ENCODE data around the gene IGSF23.

The IGSF23 gene, protein sequence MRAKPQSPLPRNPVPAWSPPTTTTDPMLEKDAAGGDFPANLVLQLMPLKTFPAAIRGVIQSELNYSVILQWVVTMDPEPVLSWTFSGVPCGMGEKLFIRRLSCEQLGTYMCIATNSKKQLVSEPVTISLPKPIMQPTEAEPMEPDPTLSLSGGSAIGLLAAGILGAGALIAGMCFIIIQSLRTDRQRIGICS

GRCh38 chr19:44613295-44614178 lies at the start of gene IGSF23:
Gene IGSF23 (plus strand): TSS chr19:44613563. CDS start chr19:44613646, 83 bp downstream.
- Mint-ChIP-seq H3K36me3 (ENCODE audit: low read depth) (no peaks in the 10 kb centered on the region), H3K4me1 (ENCODE audit: low read depth) (no peaks in the 10 kb centered on the region), H3K4me3 (no peak within 1 kb of the TSS), H3K27me3 (ENCODE audit: low read depth) (no peaks in the 10 kb centered on the region), H3K27ac (no peak within 1 kb of the TSS), H3K9me3 (no peaks in the 10 kb centered on the region)
- DNase-seq (ENCODE audit: low spot score), result no peak

- Mint-ChIP-seq H3K4me1 (ENCODE audit: low read depth) (no peaks in the 10 kb centered on the region), H3K4me3 (no peak overlapping the region), H3K36me3 (ENCODE audit: low read depth) (no peaks in the 10 kb centered on the region), H3K27me3 (ENCODE audit: low read depth) (no peaks in the 10 kb centered on the region), H3K9me3 (peaks cover 8% of the 10 kb centered on the region), H3K27ac (no peak overlapping the region)
- DNase-seq (ENCODE audit: low spot score), result no peak
Measured at GRCh38 chr19:44566984-44567383, 46.4 kb upstream of the IGSF23 start.

DNA sequence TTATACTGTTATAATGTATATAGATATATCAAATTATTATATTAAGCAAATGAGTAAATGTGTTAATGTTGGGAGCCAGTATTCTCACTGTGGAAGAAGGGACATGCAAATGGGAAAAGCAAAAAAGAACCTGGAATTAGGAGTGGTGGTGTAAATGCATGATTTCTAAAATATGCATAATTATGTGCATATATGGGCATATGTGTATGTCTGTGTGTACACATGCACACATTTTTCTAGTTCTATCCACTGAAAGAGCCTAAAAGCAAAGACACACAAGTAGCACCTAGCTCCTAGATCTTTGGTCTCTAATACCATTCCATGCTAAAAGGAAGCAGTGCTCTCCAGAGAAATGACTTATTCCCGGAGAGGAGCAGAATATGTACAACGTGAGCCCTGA lies 45.6 kb upstream of the IGSF23 start:
- no peak overlapping the region for H3K27ac Mint-ChIP-seq
- H3K4me1 Mint-ChIP-seq (ENCODE audit: low read depth), result no peaks in the 10 kb centered on the region
- no peaks in the 10 kb centered on the region for H3K27me3 Mint-ChIP-seq (ENCODE audit: low read depth)
- H3K9me3 Mint-ChIP-seq, result peaks cover 4% of the 10 kb centered on the region
- no peaks in the 10 kb centered on the region for H3K36me3 Mint-ChIP-seq (ENCODE audit: low read depth)
- no peak for DNase-seq (ENCODE audit: low spot score)
- H3K4me3 Mint-ChIP-seq, result no peak overlapping the region

DNA sequence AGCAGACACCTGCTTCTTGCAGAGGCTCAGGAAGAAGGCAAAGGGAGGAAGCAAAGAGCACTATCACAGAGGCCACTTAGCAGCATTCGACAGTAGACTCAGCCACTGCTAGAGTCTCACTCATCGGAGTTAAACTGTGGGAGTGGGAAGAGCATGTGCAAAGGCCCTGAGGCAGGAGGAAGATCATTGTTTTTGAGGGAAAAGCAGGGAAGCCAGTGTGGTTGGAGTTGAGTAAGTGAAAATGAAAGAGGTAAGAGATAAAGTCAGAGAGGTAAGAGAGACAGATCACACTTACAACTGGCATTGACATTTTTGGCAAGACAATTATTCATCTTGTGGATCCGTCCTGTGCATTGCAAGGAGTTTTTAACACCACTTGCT lies 42.8 kb upstream of the IGSF23 start:
- Mint-ChIP-seq H3K4me3 (no peak overlapping the region), H3K36me3 (ENCODE audit: low read depth) (no peaks in the 10 kb centered on the region), H3K27me3 (ENCODE audit: low read depth) (no peaks in the 10 kb centered on the region), H3K9me3 (peaks cover 2% of the 10 kb centered on the region), H3K27ac (no peak overlapping the region), H3K4me1 (ENCODE audit: low read depth) (no peaks in the 10 kb centered on the region)
- no peak for DNase-seq (ENCODE audit: low spot score)

DNA sequence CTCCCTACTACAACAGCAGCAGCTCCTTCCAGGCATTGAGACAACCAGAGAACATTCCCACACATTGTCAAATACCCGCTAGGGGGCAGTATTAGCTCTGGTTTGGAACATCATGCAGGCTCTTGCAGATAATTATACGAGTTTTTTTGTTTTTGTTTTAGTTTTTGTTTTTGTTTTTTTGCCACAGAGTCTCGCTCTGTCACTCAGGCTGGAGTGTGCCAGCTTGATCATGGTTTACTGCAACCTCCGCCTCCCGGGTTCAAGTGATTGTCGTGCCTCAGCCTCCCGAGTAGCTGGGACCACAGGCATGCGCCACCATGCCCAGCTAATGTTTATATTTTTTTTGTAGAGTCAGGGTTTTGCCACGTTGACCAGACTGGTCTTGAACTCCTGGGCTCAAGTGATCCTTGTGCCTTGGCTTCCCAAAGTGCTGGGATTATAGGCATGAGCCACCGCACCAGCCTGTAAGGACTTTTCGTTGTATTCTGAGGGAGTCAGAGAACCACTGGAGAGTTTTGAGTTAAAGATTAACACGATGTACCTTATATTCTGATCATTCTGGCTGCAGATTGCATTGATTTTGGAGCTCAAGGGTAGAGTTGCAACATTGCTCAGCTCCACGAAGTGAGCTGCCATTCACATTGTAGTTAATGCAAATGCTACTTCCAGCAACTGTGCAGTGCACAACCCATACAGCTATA lies 42.2 kb upstream of the IGSF23 start:
- no peaks in the 10 kb centered on the region for H3K27me3 Mint-ChIP-seq (ENCODE audit: low read depth)
- no peaks in the 10 kb centered on the region for H3K36me3 Mint-ChIP-seq (ENCODE audit: low read depth)
- no peak overlapping the region for H3K27ac Mint-ChIP-seq
- H3K4me3 Mint-ChIP-seq, result no peak overlapping the region
- DNase-seq (ENCODE audit: low spot score), result peak; percentile 27
- H3K9me3 Mint-ChIP-seq, result no peaks in the 10 kb centered on the region
- H3K4me1 Mint-ChIP-seq (ENCODE audit: low read depth), result no peaks in the 10 kb centered on the region

DNA sequence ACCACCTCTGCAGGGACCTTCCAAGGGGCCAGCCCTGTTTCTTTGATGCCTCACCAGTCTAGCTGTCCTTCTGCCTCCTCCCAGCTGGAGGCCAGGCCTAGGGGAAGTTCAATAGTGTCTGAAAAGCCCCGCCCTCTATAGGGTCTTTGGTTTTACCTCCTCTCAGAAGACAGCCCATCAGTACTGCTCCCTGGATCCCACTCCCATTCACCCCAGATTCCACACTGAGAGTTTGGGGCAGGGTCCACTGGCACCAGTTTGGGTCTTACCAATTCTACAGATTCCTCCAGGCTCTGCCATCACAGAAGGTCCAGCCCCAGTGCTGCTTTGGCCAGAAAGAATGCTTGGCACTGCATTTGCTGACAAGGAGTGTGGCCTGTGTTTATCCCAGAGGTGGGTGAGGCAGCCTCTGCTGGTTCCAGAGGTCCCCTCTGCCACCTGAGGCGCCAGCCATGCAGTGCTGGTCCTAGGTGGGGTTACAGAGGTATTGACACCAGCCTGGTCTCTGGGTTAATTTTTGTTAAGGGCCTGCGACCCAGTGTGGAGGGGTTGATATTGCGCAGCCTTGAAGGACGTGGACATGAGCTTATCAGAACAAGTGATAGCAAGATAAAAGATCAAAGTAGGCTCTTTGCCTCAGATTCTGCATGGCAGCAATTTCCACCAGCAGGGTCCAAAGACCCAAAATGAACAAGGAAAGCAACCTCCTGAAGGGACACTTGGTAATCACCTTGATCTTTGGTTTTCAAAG lies 41.4 kb upstream of the IGSF23 start:
- no peaks in the 10 kb centered on the region for H3K27me3 Mint-ChIP-seq (ENCODE audit: low read depth)
- no peaks in the 10 kb centered on the region for H3K9me3 Mint-ChIP-seq
- no peak overlapping the region for H3K4me3 Mint-ChIP-seq
- no peaks in the 10 kb centered on the region for H3K4me1 Mint-ChIP-seq (ENCODE audit: low read depth)
- no peaks in the 10 kb centered on the region for H3K36me3 Mint-ChIP-seq (ENCODE audit: low read depth)
- no peak for DNase-seq (ENCODE audit: low spot score)
- no peak overlapping the region for H3K27ac Mint-ChIP-seq

GRCh38 chr19:44572581-44572900 lies 40.8 kb upstream of the IGSF23 start:
- Mint-ChIP-seq H3K4me1 (ENCODE audit: low read depth) (no peaks in the 10 kb centered on the region), H3K27ac (no peak overlapping the region), H3K9me3 (no peaks in the 10 kb centered on the region), H3K27me3 (ENCODE audit: low read depth) (no peaks in the 10 kb centered on the region), H3K4me3 (no peak overlapping the region), H3K36me3 (ENCODE audit: low read depth) (no peaks in the 10 kb centered on the region)
- DNase-seq (ENCODE audit: low spot score), result no peak

- Mint-ChIP-seq H3K4me1 (ENCODE audit: low read depth) (no peaks in the 10 kb centered on the region), H3K9me3 (no peaks in the 10 kb centered on the region), H3K27me3 (ENCODE audit: low read depth) (no peaks in the 10 kb centered on the region), H3K4me3 (no peak overlapping the region), H3K36me3 (ENCODE audit: low read depth) (no peaks in the 10 kb centered on the region), H3K27ac (no peak overlapping the region)
- DNase-seq (ENCODE audit: low spot score), result no peak
Measured at GRCh38 chr19:44573183-44573582, 40.2 kb upstream of the IGSF23 start.

DNA sequence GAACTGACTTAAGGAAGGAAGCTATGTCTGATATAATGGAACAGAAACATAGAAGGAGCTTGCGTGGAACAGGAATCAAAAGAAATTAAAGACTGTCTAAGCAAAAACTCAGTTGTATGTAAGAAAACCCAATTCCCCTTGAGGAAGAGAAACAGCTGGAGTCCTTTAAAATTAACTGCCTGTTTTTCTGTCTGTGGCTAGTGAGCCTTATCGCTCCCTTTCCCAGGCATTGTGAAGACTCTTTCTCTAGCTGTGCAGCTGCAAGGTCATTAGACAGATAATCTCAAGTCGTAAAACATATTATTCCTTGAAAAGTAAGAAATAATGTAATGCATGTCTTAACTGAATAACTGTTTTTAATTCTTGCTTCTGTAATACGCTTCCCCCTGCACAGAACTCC lies 39.7 kb upstream of the IGSF23 start:
- Mint-ChIP-seq H3K27ac (no peak overlapping the region), H3K27me3 (ENCODE audit: low read depth) (no peaks in the 10 kb centered on the region), H3K36me3 (ENCODE audit: low read depth) (no peaks in the 10 kb centered on the region), H3K4me3 (no peak overlapping the region), H3K4me1 (ENCODE audit: low read depth) (no peaks in the 10 kb centered on the region), H3K9me3 (no peaks in the 10 kb centered on the region)
- no peak for DNase-seq (ENCODE audit: low spot score)

DNA sequence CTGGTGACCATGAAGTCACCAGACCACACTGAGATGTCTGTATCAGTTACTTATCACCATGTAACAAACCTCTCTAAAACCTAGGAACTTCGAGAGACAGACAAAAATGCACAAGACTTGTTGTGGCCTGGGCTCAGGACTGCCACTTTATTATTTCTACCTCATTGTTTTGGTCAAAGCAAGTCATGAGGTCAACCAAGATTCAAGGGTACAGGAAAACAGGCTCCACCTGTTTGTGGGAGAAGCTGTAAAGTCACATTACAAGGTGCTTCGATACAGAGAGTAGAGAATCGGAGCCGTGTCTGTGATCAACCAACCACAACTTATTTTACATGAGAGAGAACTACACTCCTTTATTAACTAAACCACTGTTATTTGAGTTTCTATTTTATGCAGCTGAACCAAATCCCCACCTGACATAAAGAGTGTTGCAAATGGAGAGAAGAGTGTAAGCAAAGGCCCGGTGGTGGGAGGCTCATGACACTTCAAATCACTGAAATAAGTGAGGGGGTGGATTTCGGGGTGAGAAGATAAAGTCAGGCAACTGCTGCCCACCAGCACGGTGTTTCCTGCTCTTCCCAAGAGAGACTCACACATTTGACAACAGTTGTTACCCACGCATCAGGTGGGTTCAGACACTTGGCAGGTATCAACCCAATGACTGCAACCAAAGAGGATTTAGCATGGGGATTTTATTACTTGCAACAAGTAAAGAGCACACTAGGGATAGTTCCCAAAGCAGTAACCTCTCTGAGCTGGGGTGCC lies 39.0 kb upstream of the IGSF23 start:
- Mint-ChIP-seq H3K27me3 (ENCODE audit: low read depth) (no peaks in the 10 kb centered on the region), H3K9me3 (no peaks in the 10 kb centered on the region), H3K27ac (no peak overlapping the region), H3K4me1 (ENCODE audit: low read depth) (no peaks in the 10 kb centered on the region), H3K4me3 (no peak overlapping the region), H3K36me3 (ENCODE audit: low read depth) (no peaks in the 10 kb centered on the region)
- DNase-seq (ENCODE audit: low spot score), result no peak

DNA sequence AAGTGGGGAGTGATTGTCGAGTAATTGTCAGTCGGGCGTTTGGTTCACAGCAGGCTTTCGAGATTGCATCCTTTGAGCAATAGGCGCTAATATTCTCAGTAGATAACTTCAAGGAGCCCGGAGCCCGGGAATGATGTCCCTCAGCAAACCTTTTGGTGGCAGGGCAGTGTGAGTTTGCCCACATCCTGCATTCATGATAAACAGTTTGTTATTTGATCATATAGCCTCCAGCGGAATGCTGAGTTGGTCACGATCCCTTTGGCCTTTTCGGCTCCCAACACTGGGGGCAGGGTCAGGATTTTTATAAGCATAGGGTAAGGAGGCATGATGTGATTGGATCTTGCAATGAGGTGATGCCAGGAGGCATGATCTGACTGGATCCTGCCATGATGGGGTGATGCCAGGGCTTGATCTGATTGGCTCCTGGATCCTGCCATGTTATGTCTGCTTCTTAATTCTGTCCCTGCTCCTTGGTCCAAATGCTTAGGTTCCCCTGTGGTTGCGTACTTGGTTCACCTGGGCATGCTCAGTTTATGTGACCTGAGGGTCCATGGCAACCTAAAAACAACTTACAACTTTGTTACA lies 38.2 kb upstream of the IGSF23 start:
- Mint-ChIP-seq H3K36me3 (ENCODE audit: low read depth) (no peaks in the 10 kb centered on the region), H3K27ac (no peak overlapping the region), H3K9me3 (no peaks in the 10 kb centered on the region), H3K4me1 (ENCODE audit: low read depth) (no peaks in the 10 kb centered on the region), H3K4me3 (no peak overlapping the region), H3K27me3 (ENCODE audit: low read depth) (no peaks in the 10 kb centered on the region)
- DNase-seq (ENCODE audit: low spot score), result no peak

- Mint-ChIP-seq H3K4me3 (no peak overlapping the region), H3K27ac (no peak overlapping the region), H3K9me3 (peaks cover 7% of the 10 kb centered on the region), H3K27me3 (ENCODE audit: low read depth) (no peaks in the 10 kb centered on the region), H3K4me1 (ENCODE audit: low read depth) (no peaks in the 10 kb centered on the region), H3K36me3 (ENCODE audit: low read depth) (no peaks in the 10 kb centered on the region)
- no peak for DNase-seq (ENCODE audit: low spot score)
Measured at GRCh38 chr19:44576843-44577565, 36.4 kb upstream of the IGSF23 start.

- Mint-ChIP-seq H3K27ac (no peak overlapping the region), H3K36me3 (ENCODE audit: low read depth) (no peaks in the 10 kb centered on the region), H3K9me3 (peaks cover 7% of the 10 kb centered on the region), H3K27me3 (ENCODE audit: low read depth) (no peaks in the 10 kb centered on the region), H3K4me1 (ENCODE audit: low read depth) (no peaks in the 10 kb centered on the region), H3K4me3 (no peak overlapping the region)
- DNase-seq (ENCODE audit: low spot score), result no peak
Measured at GRCh38 chr19:44577566-44577874, 35.8 kb upstream of the IGSF23 start.

Measured in T-helper 2 cell treated with Interferon-gamma antibody and Interleukin-4, amounts not matched to agents 5 μg/mL and 100 μg/mL, for 36 hours (primary cell).